ENCODE data around the gene EIF4ENIF1.
A peak's percentile ranks its signal among the peaks of the same experiment; 100 is the strongest.

Gene EIF4ENIF1

GRCh38 chr22:31448382-31448781 is 41.3 kb downstream of the EIF4ENIF1 start:
- DNase-seq (ENCODE audit: low read depth): no peak
- TF ChIP-seq, protein P1, sequence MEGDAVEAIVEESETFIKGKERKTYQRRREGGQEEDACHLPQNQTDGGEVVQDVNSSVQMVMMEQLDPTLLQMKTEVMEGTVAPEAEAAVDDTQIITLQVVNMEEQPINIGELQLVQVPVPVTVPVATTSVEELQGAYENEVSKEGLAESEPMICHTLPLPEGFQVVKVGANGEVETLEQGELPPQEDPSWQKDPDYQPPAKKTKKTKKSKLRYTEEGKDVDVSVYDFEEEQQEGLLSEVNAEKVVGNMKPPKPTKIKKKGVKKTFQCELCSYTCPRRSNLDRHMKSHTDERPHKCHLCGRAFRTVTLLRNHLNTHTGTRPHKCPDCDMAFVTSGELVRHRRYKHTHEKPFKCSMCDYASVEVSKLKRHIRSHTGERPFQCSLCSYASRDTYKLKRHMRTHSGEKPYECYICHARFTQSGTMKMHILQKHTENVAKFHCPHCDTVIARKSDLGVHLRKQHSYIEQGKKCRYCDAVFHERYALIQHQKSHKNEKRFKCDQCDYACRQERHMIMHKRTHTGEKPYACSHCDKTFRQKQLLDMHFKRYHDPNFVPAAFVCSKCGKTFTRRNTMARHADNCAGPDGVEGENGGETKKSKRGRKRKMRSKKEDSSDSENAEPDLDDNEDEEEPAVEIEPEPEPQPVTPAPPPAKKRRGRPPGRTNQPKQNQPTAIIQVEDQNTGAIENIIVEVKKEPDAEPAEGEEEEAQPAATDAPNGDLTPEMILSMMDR (conservative IDR thresholded peaks at IDR 0.05; ENCODE audit: low read depth, low read length): no peak
- H3K4me3 ChIP-seq (ENCODE audit: low read length): no peak overlapping the region

- DNase-seq (ENCODE audit: low read depth): no peak
- H3K4me3 ChIP-seq (ENCODE audit: low read length): no peak overlapping the region
- TF ChIP-seq, protein P1 (conservative IDR thresholded peaks at IDR 0.05; ENCODE audit: low read depth, low read length): no peak
Measured at GRCh38 chr22:31447337-31447736, 42.3 kb downstream of the EIF4ENIF1 start.

DNA sequence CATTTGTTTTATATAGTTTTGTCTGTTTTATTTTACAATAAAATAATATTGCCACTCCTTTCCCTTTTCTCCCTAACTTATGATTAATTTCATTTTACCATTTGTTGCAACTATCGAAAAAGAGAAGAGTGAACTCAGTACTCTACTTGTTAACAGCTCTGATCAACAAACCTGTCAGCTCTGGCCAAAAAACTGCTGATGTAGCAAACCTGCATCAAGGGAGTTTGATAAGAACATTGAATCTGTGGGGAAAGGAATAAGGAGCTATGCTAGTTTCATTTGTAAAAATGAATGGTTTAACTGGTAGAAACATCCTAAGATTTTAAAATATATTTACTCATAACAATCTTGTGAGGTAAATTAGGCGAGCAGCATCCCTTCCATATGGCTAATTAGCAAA is 42.9 kb downstream of the EIF4ENIF1 start:
- H3K4me3 ChIP-seq (ENCODE audit: low read length): no peak overlapping the region
- TF ChIP-seq, protein P1 (conservative IDR thresholded peaks at IDR 0.05; ENCODE audit: low read depth, low read length): no peak
- no peak for DNase-seq (ENCODE audit: low read depth)

DNA sequence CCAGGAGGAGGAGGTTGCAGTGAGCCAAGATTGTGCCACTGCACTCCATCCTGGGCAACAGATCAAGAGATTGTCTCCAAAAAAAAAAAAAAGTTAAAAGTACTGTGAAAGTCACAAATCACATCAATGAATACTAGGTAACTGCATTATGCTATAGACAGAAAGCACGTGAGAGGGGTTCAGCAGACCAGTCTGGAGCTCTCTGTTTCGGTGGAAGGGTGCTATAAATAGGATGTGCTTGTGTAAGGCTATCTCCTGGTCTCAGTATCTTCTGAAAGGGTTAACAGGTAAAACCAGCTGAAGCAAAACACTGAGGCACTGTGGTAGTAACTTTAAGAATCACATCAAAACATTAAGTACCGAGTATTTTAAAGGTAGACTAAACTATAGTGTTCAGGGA is 43.4 kb downstream of the EIF4ENIF1 start:
- H3K4me3 ChIP-seq (ENCODE audit: low read length): no peak overlapping the region
- no peak for DNase-seq (ENCODE audit: low read depth)
- TF ChIP-seq, protein P1 (conservative IDR thresholded peaks at IDR 0.05; ENCODE audit: low read depth, low read length): no peak

- no peak for DNase-seq (ENCODE audit: low read depth)
- TF ChIP-seq, protein P1 (conservative IDR thresholded peaks at IDR 0.05; ENCODE audit: low read depth, low read length): no peak
- H3K4me3 ChIP-seq (ENCODE audit: low read length): no peak overlapping the region
Measured at GRCh38 chr22:31445642-31446041, 44.0 kb downstream of the EIF4ENIF1 start.

GRCh38 chr22:31443516-31443915 is 46.1 kb downstream of the EIF4ENIF1 start:
- TF ChIP-seq, protein P1 (conservative IDR thresholded peaks at IDR 0.05; ENCODE audit: low read depth, low read length): no peak
- H3K4me3 ChIP-seq (ENCODE audit: low read length): no peak overlapping the region
- DNase-seq (ENCODE audit: low read depth): no peak

DNA sequence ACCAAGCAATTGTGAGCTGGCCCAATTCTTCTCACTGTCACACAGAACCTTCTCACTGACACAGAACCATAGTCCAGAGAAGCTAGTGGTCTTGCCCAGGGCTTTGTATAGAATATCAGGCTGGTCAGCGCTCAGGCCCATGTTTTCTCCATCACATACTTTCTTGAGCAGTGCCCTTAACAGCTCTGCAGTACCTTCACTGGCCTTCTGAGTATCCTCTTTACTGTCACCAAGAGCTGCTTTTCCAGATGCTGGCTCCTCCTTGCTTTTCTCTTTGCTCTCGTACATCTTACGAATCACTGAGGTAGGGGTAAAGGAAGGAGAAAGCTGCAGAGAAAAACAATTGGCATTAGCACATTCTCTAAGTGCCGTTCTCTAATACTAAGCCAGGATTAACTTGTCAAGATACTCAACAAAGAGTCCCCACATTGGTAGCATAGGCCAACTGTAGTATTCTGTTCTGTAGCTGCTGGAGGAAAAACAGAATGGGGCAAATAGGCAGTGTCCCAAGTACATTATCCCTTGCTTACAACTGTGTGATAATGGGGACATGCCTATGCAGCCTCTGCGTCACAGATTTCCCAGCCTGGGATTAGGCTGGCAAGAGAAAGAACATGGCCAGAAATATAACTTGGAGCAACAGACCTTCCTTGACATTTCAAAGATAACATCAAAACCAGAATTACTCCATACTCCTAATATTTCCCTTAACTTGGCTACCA is 46.7 kb downstream of the EIF4ENIF1 start:
- H3K4me3 ChIP-seq (ENCODE audit: low read length): no peak overlapping the region
- peak; percentile 95 for DNase-seq (ENCODE audit: low read depth)
- TF ChIP-seq, protein P1 (conservative IDR thresholded peaks at IDR 0.05; ENCODE audit: low read depth, low read length): no peak
